GM12891 (cell line): ENCODE data around the gene KCNAB1.

Experiments used
- POLR2A ChIP-seq: IDR thresholded peaks from 2 replicates; pipeline ENCODE4 v1.6.1; 2011; ENCODE audit warnings: low read depth, low read length, control low read depth
- TAF1 ChIP-seq: IDR thresholded peaks from 2 replicates; pipeline ENCODE4 v1.6.1; 2011; ENCODE audit warnings: low read depth, low read length, control low read depth

DNA sequence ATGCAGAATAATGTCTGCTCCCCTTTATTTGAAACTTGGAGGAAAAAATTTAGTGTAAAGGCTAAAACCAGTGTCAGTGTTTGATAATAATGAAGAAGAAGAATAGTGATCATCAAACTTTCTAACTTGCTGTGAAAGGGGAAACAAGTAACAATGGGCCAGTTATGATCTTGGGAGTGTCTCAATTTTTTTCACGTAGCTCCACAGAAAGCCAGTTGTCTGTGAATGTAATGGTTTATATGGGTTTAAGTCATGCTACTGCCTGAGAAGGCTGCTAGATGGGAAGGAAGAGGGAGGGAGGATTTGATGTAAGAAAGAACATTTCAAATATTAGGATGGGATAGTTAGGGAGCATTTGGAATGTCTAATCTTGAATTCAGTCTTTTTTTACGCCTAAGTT lies 455.7 kb downstream of the KCNAB1 start:
- TF ChIP-seq TAF1 (no peak), POLR2A (no peak)
